SJCRH30 (cell line): Measurements from ENCODE around the gene SIK3. TPM values are rescaled to one million over a fixed set of nuclear protein-coding genes. Genes with fewer than 3 reads are reported as not detected.

ENCODE experiments used
- DNase-seq, 2 experiments: peaks; one replicate each; pipeline ENCODE4 v3.0.0-alpha.2; 2015 to 2020
- H3K27ac ChIP-seq: fragments of 250-450 bp; sonication (Bioruptor Pico); 2 replicates; pipeline ENCODE4 v1.5.1; 2020; ENCODE audit warnings: mild to moderate bottlenecking, moderate library complexity
- H3K27me3 ChIP-seq: fragments of 250-450 bp; sonication (Bioruptor Pico); 2 replicates; pipeline ENCODE4 v1.5.1; 2020; ENCODE audit warnings: mild to moderate bottlenecking, moderate library complexity
- H3K36me3 ChIP-seq: fragments of 250-450 bp; sonication (Bioruptor Pico); 2 replicates; pipeline ENCODE4 v1.5.1; 2020; ENCODE audit warnings: mild to moderate bottlenecking, moderate library complexity
- H3K4me1 ChIP-seq: fragments of 250-450 bp; sonication (Bioruptor Pico); 2 replicates; pipeline ENCODE4 v1.5.1; 2020; ENCODE audit warnings: mild to moderate bottlenecking, moderate library complexity
- H3K4me3 ChIP-seq: fragments of 250-450 bp; sonication (Bioruptor Pico); 2 replicates; pipeline ENCODE4 v1.5.1; 2020; ENCODE audit warnings: mild to moderate bottlenecking, moderate library complexity
- H3K9me3 ChIP-seq: fragments of 250-450 bp; sonication (Bioruptor Pico); replicated peaks from 2 replicates; pipeline ENCODE4 v1.5.1; 2020; ENCODE audit warnings: mild to moderate bottlenecking, moderate library complexity
- total RNA-seq: library from RNA; depleted of rRNA; stranded (reverse); fragments of >200 nt; shearing (Covaris generic); gene quantifications from 2 replicates; pipeline ENCODE4 v1.2.3, GENCODE V29; 2014

SIK3 gene
- total RNA-seq, 1 experiment from 2014 or later, result 10.0 TPM

DNA sequence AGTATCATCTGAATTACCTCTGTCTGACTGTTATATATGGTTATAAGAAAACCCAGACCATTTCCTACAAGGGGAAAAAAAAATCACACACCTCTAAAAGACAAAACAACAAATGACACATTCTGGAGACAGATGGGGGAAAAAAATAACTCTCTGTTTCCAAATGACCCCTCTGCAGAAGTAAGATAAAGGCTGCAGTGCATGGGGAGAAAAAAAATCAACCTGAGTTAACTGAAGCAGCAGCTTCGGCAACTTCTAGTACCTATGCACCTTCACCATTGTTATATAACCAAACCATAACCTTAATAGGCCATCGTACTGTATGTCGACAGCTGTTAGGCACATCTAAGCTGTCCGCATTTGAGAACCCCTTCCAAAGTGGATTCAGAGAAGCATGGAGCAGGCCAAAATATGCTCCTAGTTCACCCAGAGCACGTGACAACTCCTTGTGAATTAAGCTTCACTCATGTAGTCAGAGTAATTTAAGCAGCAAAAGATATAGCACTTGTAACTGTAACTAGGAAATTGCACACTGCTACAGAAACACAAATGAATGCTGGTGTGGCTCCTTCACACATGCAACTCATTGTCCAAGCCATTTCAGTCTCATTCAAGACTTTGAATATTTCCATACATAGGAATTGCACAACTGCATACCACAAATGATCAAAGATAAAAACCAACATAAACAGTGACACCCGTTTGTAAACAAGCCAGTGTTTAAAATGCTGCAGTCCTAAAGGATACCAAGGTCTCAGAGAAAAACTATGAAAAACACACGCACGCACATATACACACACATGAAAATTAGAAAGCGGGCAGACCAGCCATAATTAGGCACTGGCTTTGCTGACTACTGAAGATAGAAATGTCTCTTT, 2.7 kb downstream of the SIK3 start:
- Histone ChIP-seq H3K9me3 (no peaks in the 10 kb centered on the region), H3K27ac (no peak overlapping the region), H3K27me3 (no peaks in the 10 kb centered on the region), H3K4me3 (no peak overlapping the region), H3K36me3 (no peaks in the 10 kb centered on the region), H3K4me1 (no peaks in the 10 kb centered on the region; the same call in 1 of the 2 replicates)
- no peak for DNase-seq

GRCh38 chr11:117094776-117095175, 3.5 kb downstream of the SIK3 start:
- DNase-seq, result no peak
- Histone ChIP-seq H3K27me3 (no peaks in the 10 kb centered on the region), H3K36me3 (no peaks in the 10 kb centered on the region), H3K4me1 (no peaks in the 10 kb centered on the region; the same call in 1 of the 2 replicates), H3K9me3 (no peaks in the 10 kb centered on the region), H3K27ac (no peak overlapping the region), H3K4me3 (no peak overlapping the region)

- no peaks in the 10 kb centered on the region for H3K9me3 ChIP-seq
- H3K4me1 ChIP-seq, result no peaks in the 10 kb centered on the region; the same call in 1 of the 2 replicates
- H3K4me3 ChIP-seq, result no peak overlapping the region
- H3K36me3 ChIP-seq, result no peaks in the 10 kb centered on the region
- H3K27me3 ChIP-seq, result no peaks in the 10 kb centered on the region
- no peak for DNase-seq
- no peak overlapping the region for H3K27ac ChIP-seq
Measured at GRCh38 chr11:117092951-117093590, 5.2 kb downstream of the SIK3 start.

GRCh38 chr11:117091753-117092477, 6.3 kb downstream of the SIK3 start:
- Histone ChIP-seq H3K27me3 (no peaks in the 10 kb centered on the region), H3K4me1 (no peaks in the 10 kb centered on the region; the same call in 1 of the 2 replicates), H3K4me3 (no peak overlapping the region), H3K27ac (no peak overlapping the region), H3K36me3 (no peaks in the 10 kb centered on the region), H3K9me3 (no peaks in the 10 kb centered on the region)
- no peak for DNase-seq

GRCh38 chr11:117090111-117090706, 8.0 kb downstream of the SIK3 start:
- no peaks in the 10 kb centered on the region for H3K27me3 ChIP-seq
- no peaks in the 10 kb centered on the region for H3K36me3 ChIP-seq
- H3K4me1 ChIP-seq, result no peaks in the 10 kb centered on the region
- H3K4me3 ChIP-seq, result no peak overlapping the region
- no peaks in the 10 kb centered on the region for H3K9me3 ChIP-seq
- DNase-seq, result no peak
- no peak overlapping the region for H3K27ac ChIP-seq

DNA sequence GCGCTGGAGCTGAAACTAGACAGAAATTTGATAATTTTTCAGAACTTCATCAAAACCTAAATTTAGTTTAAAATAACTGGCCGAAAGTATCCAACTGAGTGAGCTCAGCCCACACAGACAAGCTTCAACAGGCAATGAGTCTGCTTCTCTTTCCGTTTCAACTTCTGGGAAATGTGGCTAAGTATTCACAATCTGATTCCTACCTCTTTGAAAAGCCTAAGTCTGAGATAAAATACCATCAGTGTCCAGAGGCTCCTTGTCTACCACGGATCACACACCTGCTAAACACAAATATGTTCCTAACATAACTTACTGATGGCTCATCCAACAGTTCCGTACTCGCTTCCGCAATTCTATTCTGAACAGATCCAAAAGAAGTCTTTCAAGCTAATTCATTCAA, 8.5 kb downstream of the SIK3 start:
- DNase-seq, result no peak

GRCh38 chr11:117087446-117087845, 10.8 kb downstream of the SIK3 start:
- DNase-seq, result no peak
- no peaks in the 10 kb centered on the region for H3K36me3 ChIP-seq
- no peaks in the 10 kb centered on the region for H3K4me1 ChIP-seq
- H3K4me3 ChIP-seq, result no peak overlapping the region
- no peaks in the 10 kb centered on the region for H3K27me3 ChIP-seq
- no peak overlapping the region for H3K27ac ChIP-seq
- H3K9me3 ChIP-seq, result no peaks in the 10 kb centered on the region

More for the DNA sequence above, 8.5 kb downstream of the SIK3 start:
- no peak overlapping the region for H3K27ac ChIP-seq
- no peak overlapping the region for H3K4me3 ChIP-seq
- no peaks in the 10 kb centered on the region for H3K4me1 ChIP-seq
- no peaks in the 10 kb centered on the region for H3K9me3 ChIP-seq
- H3K36me3 ChIP-seq, result no peaks in the 10 kb centered on the region
- H3K27me3 ChIP-seq, result no peaks in the 10 kb centered on the region

GRCh38 chr11:117084992-117085391, 13.2 kb downstream of the SIK3 start:
- no peak overlapping the region for H3K27ac ChIP-seq
- no peak for DNase-seq

DNA sequence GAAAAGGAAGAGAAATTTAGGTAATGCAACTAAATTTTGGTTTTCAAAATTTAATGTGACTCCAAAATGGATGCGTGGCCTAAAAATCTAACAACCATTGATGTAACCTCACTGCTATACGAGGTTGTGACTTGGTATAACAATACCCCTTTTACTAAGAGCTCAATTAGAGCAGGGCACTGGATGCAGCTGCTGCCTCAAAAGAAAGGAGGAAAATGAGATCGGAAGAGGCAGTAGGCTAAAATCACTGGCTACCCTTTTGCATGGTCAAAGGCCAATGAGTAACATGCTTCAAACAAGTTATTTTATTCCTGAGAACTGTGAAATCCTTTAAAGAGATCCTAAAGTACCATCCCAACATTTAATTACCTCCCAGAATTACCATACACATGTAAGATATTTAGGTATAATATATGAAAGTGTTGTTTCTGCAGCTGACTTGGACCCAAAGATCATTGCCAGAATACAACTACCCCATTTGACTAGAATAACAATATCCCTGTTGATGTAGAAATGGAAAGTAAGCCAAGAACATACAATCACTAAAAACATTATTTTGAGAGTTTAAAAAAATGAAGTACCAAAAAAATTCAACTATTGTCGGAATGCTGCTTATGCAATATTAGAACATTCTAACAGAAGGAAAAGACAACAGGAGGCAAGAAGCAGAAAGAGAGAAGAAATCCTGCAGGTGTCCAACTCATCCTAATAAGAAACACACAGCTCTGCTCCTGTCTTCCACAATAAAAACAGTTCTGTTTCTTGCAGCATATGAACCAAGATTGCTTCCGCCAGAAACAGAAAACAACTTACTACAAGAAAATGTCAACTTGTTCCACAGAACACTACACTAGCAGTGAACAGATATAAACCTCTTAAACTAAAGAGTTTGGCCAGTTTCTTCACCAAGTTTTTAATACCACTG, 15.0 kb downstream of the SIK3 start:
- H3K27me3 ChIP-seq, result no peaks in the 10 kb centered on the region
- no peaks in the 10 kb centered on the region for H3K9me3 ChIP-seq
- no peaks in the 10 kb centered on the region for H3K36me3 ChIP-seq
- peak in 1 of 2 experiments; percentile 33 for DNase-seq
- H3K4me1 ChIP-seq, result no peaks in the 10 kb centered on the region
- H3K27ac ChIP-seq, result no peak overlapping the region
- H3K4me3 ChIP-seq, result no peak overlapping the region

More at GRCh38 chr11:117084992-117085391, 13.2 kb downstream of the SIK3 start:
- no peaks in the 10 kb centered on the region for H3K27me3 ChIP-seq
- H3K4me1 ChIP-seq, result no peaks in the 10 kb centered on the region
- no peaks in the 10 kb centered on the region for H3K9me3 ChIP-seq
- no peak overlapping the region for H3K4me3 ChIP-seq
- H3K36me3 ChIP-seq, result no peaks in the 10 kb centered on the region

GRCh38 chr11:117081908-117082307, 16.3 kb downstream of the SIK3 start:
- no peaks in the 10 kb centered on the region for H3K27me3 ChIP-seq
- no peak overlapping the region for H3K4me3 ChIP-seq
- no peak for DNase-seq
- H3K27ac ChIP-seq, result no peak overlapping the region
- H3K36me3 ChIP-seq, result no peaks in the 10 kb centered on the region
- peaks cover 9% of the 10 kb centered on the region for H3K4me1 ChIP-seq
- H3K9me3 ChIP-seq, result no peaks in the 10 kb centered on the region

GRCh38 chr11:117080370-117080769, 17.9 kb downstream of the SIK3 start:
- Histone ChIP-seq H3K36me3 (no peaks in the 10 kb centered on the region), H3K4me1 (peaks cover 9% of the 10 kb centered on the region), H3K27ac (no peak overlapping the region), H3K9me3 (no peaks in the 10 kb centered on the region), H3K27me3 (no peaks in the 10 kb centered on the region), H3K4me3 (no peak overlapping the region)
- DNase-seq, result no peak

GRCh38 chr11:117076941-117077691, 21.1 kb downstream of the SIK3 start:
- Histone ChIP-seq H3K27me3 (no peaks in the 10 kb centered on the region), H3K4me1 (peaks cover 11% of the 10 kb centered on the region), H3K27ac (no peak overlapping the region), H3K36me3 (no peaks in the 10 kb centered on the region), H3K4me3 (no peak overlapping the region), H3K9me3 (no peaks in the 10 kb centered on the region)
- DNase-seq, result no peak

GRCh38 chr11:117075186-117075585, 23.0 kb downstream of the SIK3 start:
- Histone ChIP-seq H3K27ac (no peak overlapping the region), H3K9me3 (no peaks in the 10 kb centered on the region), H3K27me3 (no peaks in the 10 kb centered on the region), H3K36me3 (no peaks in the 10 kb centered on the region), H3K4me1 (peaks cover 11% of the 10 kb centered on the region), H3K4me3 (no peak overlapping the region)
- DNase-seq, result no peak
